DND-41 (cell line): ENCODE measurements around the gene ST8SIA6.

ENCODE experiments used
- CTCF ChIP-seq: IDR thresholded peaks from 2 replicates; pipeline ENCODE4 v1.5.1; 2012; ENCODE audit warnings: borderline replicate concordance, low read length, moderate library complexity, mild to moderate bottlenecking; ENCODE audit not compliant: poor library complexity, severe bottlenecking; ENCODE audit errors: extremely low read depth
- EZH2 ChIP-seq: IDR thresholded peaks from 3 replicates; pipeline ENCODE4 v1.6.1; 2012; ENCODE audit warnings: borderline replicate concordance, low read depth, mild to moderate bottlenecking, moderate library complexity, low read length, inconsistent platforms; ENCODE audit not compliant: severe bottlenecking

GRCh38 chr10:17366705-17367104 lies 87.7 kb downstream of the ST8SIA6 start:
- TF ChIP-seq CTCF = no peak
- no peak for TF ChIP-seq EZH2
